DOHH2 (cell line): ENCODE data around the gene TNIP3.

Source experiments
- H3F3A ChIP-seq: fragments of 200-600 bp; sonication (generic), shearing (Covaris generic); 2 replicates; pipeline ENCODE4 v1.6.0; 2016; ENCODE audit warnings: antibody characterized with exemption, mild to moderate bottlenecking; ENCODE audit not compliant: control insufficient read depth, insufficient read depth
- H3K27ac ChIP-seq: fragments of 200-600 bp; sonication (generic); 2 replicates; pipeline ENCODE4 v1.5.1; 2014; ENCODE audit warnings: low read depth, mild to moderate bottlenecking, low read length, moderate library complexity
- H3K27me3 ChIP-seq: fragments of 200-600 bp; sonication (generic); 2 replicates; pipeline ENCODE4 v1.6.1; 2014; ENCODE audit warnings: mild to moderate bottlenecking, low read length, mixed read lengths; ENCODE audit not compliant: control insufficient read depth
- H3K36me3 ChIP-seq: fragments of 200-600 bp; sonication (generic); 2 replicates; pipeline ENCODE4 v1.6.1; 2014; ENCODE audit warnings: mild to moderate bottlenecking, low read length, moderate library complexity, mixed read lengths; ENCODE audit not compliant: control insufficient read depth
- H3K4me1 ChIP-seq: fragments of 200-600 bp; sonication (generic); 2 replicates; pipeline ENCODE4 v1.6.1; 2014; ENCODE audit warnings: mild to moderate bottlenecking, low read length, mixed read lengths; ENCODE audit not compliant: control insufficient read depth
- H3K4me2 ChIP-seq: fragments of 200-600 bp; sonication (generic); 2 replicates; pipeline ENCODE4 v1.6.0; 2014; ENCODE audit warnings: mild to moderate bottlenecking, low read length, moderate library complexity
- H3K4me3 ChIP-seq: fragments of 200-600 bp; sonication (generic); 2 replicates; pipeline ENCODE4 v1.5.1; 2014; ENCODE audit warnings: mild to moderate bottlenecking, low read length, mixed read lengths
- H3K79me2 ChIP-seq: fragments of 200-600 bp; sonication (generic); 2 replicates; pipeline ENCODE4 v1.6.1; 2014; ENCODE audit warnings: mild to moderate bottlenecking, low read length, mixed read lengths; ENCODE audit not compliant: control insufficient read depth
- H3K9me2 ChIP-seq: fragments of 200-600 bp; sonication (generic); replicated peaks from 2 replicates; pipeline ENCODE4 v1.6.1; 2014; ENCODE audit warnings: mild to moderate bottlenecking, low read length, mixed read lengths; ENCODE audit not compliant: control insufficient read depth
- H3K9me3 ChIP-seq: fragments of 200-600 bp; sonication (generic); 2 replicates; pipeline ENCODE4 v1.6.1; 2014; ENCODE audit warnings: antibody characterized with exemption, low read length, mixed read lengths; ENCODE audit not compliant: control insufficient read depth, insufficient read depth
- H4K20me1 ChIP-seq: fragments of 200-600 bp; sonication (generic); 2 replicates; pipeline ENCODE4 v1.6.0; 2014; ENCODE audit warnings: low read depth, mild to moderate bottlenecking, antibody characterized with exemption, low read length, moderate library complexity; ENCODE audit not compliant: control insufficient read depth, insufficient read depth
- CTCF ChIP-seq: fragments of 200-600 bp; sonication (generic); IDR thresholded peaks from one replicate; pipeline ENCODE4 v1.5.1; 2014; ENCODE audit warnings: antibody characterized with exemption, mild to moderate bottlenecking, low read depth, low read length; ENCODE audit not compliant: poor library complexity, severe bottlenecking
- EZH2phosphoT487 ChIP-seq: fragments of 200-600 bp; sonication (generic); IDR thresholded peaks from 2 replicates; pipeline ENCODE4 v1.6.1; 2017; ENCODE audit warnings: borderline replicate concordance, mild to moderate bottlenecking, antibody characterized with exemption, low read length, moderate library complexity, mixed read lengths

The TNIP3 gene

DNA sequence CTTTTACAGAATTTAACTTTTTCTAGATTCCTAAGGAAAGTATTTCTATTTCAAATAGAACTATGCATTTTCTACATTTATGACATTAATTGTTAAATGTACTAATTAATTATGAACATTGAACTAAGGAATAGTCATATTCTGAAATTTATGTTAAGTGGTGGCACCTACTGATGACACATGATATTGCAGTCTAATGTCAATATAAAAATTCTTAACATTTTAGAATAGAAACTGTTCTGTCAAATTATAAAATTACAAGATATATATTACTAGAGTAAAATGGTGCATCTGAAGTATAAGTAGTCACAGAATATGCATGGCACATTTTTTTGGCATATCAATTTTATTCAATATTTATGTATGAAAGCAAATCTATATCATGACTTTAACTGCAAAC is 51.6 kb downstream of the TNIP3 start:
- H3K79me2 ChIP-seq, result no peaks in the 10 kb centered on the region

GRCh38 chr4:121108557-121108956 is 55.6 kb downstream of the TNIP3 start:
- no peaks in the 10 kb centered on the region for H3K27me3 ChIP-seq
- TF ChIP-seq EZH2phosphoT487, result no peak
- no peak for TF ChIP-seq CTCF

More for the DNA sequence above, 51.6 kb downstream of the TNIP3 start:
- H3K9me3 ChIP-seq, result no peaks in the 10 kb centered on the region
- TF ChIP-seq CTCF, result peak; percentile 37
- TF ChIP-seq EZH2phosphoT487, result no peak
- H3K4me2 ChIP-seq, result no peak overlapping the region
- H3K36me3 ChIP-seq, result no peaks in the 10 kb centered on the region
- no peaks in the 10 kb centered on the region for H3K4me1 ChIP-seq
- H3K27ac ChIP-seq, result no peak overlapping the region
- no peaks in the 10 kb centered on the region for H3K9me2 ChIP-seq
- H4K20me1 ChIP-seq, result no peaks in the 10 kb centered on the region
- H3K4me3 ChIP-seq, result no peak overlapping the region
- no peaks in the 10 kb centered on the region for H3F3A ChIP-seq
- H3K27me3 ChIP-seq, result no peaks in the 10 kb centered on the region

DNA sequence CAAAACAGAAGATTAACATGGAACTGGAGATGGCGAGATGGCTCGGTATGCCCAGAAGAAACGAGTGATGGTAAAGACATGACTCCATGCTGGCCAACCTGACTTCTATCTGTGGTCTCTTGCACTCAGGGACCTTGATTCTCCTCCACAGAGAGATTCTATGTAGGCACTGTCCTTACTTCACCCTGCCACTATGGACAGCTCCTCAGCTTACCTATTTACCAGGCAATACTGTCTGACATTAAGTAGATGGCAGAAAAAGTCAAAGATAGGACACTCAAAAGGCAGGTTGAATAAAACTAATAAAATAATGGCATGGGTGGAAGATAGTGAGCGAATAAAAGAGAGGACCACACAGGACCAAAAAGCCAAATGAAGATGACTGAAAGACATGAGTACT is 56.6 kb downstream of the TNIP3 start:
- Histone ChIP-seq H3K4me1 (no peaks in the 10 kb centered on the region), H3K4me2 (no peak overlapping the region), H3K79me2 (no peaks in the 10 kb centered on the region), H3K27me3 (no peaks in the 10 kb centered on the region), H4K20me1 (no peaks in the 10 kb centered on the region), H3K4me3 (no peak overlapping the region), H3K9me2 (no peaks in the 10 kb centered on the region), H3K9me3 (no peaks in the 10 kb centered on the region), H3K36me3 (no peaks in the 10 kb centered on the region), H3F3A (no peaks in the 10 kb centered on the region), H3K27ac (no peak overlapping the region)
- TF ChIP-seq CTCF, result no peak
- TF ChIP-seq EZH2phosphoT487, result no peak

More at GRCh38 chr4:121108557-121108956, 55.6 kb downstream of the TNIP3 start:
- Histone ChIP-seq H4K20me1 (no peaks in the 10 kb centered on the region), H3F3A (no peaks in the 10 kb centered on the region), H3K27ac (no peak overlapping the region), H3K4me3 (no peak overlapping the region), H3K36me3 (no peaks in the 10 kb centered on the region), H3K9me3 (no peaks in the 10 kb centered on the region), H3K9me2 (no peaks in the 10 kb centered on the region), H3K79me2 (no peaks in the 10 kb centered on the region), H3K4me1 (no peaks in the 10 kb centered on the region), H3K4me2 (no peak overlapping the region)
